Measurements from ENCODE around the gene ADAM33. TPM values are rescaled to one million over a fixed set of nuclear protein-coding genes. Genes with fewer than 3 reads are reported as not detected.

ADAM33 gene
- total and polyA plus RNA-seq, 2 experiments from 2014 or later, result 2.8 to 6.0 TPM

GRCh38 chr20:3694864-3695263, 13.1 kb upstream of the ADAM33 start:
- Mint-ChIP-seq H3K27ac (no peak overlapping the region), H3K27me3 (ENCODE audit: insufficient read depth, low read depth, poor library complexity) (peaks cover 7% of the 10 kb centered on the region)

More at GRCh38 chr20:3694864-3695263, 13.1 kb upstream of the ADAM33 start:
- peaks cover 3% of the 10 kb centered on the region; the same call in 1 of the 3 replicates for H3K9me3 Mint-ChIP-seq
- H3K4me3 Mint-ChIP-seq, result no peak overlapping the region
- Histone ChIP-seq H3K4me1 (ENCODE audit: insufficient read depth) (no peaks in the 10 kb centered on the region), H3K79me2 (replicated peaks; ENCODE audit: insufficient read depth) (no peaks in the 10 kb centered on the region), H3K27ac (ENCODE audit: low read depth) (no peak overlapping the region), H3K36me3 (ENCODE audit: insufficient read depth) (no peaks in the 10 kb centered on the region), H3K9me2 (ENCODE audit: insufficient read depth) (no peaks in the 10 kb centered on the region), H3K4me2 (no peak overlapping the region), H3K4me3 (no peak overlapping the region), H3F3A (replicated peaks; ENCODE audit: low read depth) (no peaks in the 10 kb centered on the region), H4K20me1 (replicated peaks; ENCODE audit: insufficient read depth) (no peaks in the 10 kb centered on the region), H2AFZ (no peak overlapping the region), H3K27me3 (ENCODE audit: insufficient read depth) (no peaks in the 10 kb centered on the region)
- H3K4me1 Mint-ChIP-seq, result no peaks in the 10 kb centered on the region
- DNase-seq (ENCODE audit: low spot score), result no peak
- TF ChIP-seq EZH2 (IDR thresholded peaks at IDR 0.05; ENCODE audit: low read depth, unreplicated experiment) (no peak), EZH2phosphoT487 (IDR thresholded peaks at IDR 0.05; ENCODE audit: unreplicated experiment) (no peak), STAT1 (IDR thresholded peaks at IDR 0.05; ENCODE audit: unreplicated experiment) (no peak), ZNF114 (CRISPR knock-in tag; IDR thresholded peaks at IDR 0.05) (no peak), POLR2AphosphoS5 (IDR thresholded peaks at IDR 0.05; ENCODE audit: low read depth) (no peak), ETS1 (IDR thresholded peaks at IDR 0.05) (no peak), JUNB (IDR thresholded peaks at IDR 0.05; ENCODE audit: unreplicated experiment) (no peak), REST (IDR thresholded peaks at IDR 0.05; ENCODE audit: unreplicated experiment) (no peak), ZNF331 (CRISPR knock-in tag; IDR thresholded peaks at IDR 0.05; ENCODE audit: low read depth) (no peak), ZNF462 (CRISPR knock-in tag; IDR thresholded peaks at IDR 0.05) (no peak), CTCF (conservative IDR thresholded peaks at IDR 0.05; ENCODE audit: low read depth in 2 of 2) (no peak), CREB1 (CRISPR knock-in tag; IDR thresholded peaks at IDR 0.05; ENCODE audit: low read depth) (no peak), NANOG (IDR thresholded peaks at IDR 0.05; ENCODE audit: borderline replicate concordance) (no peak)
- ATAC-seq, result no peak
- no peaks in the 10 kb centered on the region; the same call in 2 of the 3 replicates for H3K36me3 Mint-ChIP-seq (ENCODE audit: low read depth)
